ENCODE results near the gene C19orf53.

Gene C19orf53

DNA sequence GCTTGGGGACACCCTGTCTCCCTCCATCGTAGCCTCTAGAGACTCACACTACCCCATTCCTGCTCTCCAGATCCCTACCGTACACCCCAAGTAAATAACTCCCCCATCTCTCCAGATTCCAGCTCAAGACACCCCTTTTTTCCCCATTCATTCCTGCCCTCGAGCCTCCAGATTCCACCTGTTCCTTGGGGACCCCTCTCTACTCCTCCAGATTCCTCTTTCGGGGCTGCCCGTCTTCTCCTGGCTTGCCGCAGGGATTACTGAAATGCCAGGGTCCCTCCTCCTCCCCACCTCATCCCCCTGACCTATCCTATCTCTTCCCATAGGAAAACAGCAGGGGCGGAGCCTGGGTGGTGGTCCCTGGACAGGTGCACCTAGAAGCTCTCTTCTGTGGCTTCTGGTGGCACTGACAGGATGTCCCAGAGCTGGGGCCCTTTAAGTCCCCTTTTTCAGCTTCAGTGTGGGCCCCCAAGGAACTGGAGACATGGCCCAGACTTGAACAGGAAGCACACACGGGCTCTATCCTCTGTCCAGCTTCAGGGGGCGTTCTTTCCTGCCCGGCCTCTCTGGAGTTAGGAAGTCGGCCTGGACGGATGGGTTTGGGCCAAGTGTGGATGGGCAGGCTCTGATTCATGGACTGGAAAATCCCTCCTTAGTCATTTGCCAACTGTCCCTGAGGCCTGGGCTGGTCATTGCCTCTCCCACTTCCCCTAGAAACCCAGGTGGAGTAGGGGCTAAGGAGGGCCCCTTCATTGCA lies 22.2 kb downstream of the C19orf53 start:
- H3K4me3 ChIP-seq (ENCODE audit: low read length): peak overlapping the region; percentile 82
- TF ChIP-seq, protein P1, sequence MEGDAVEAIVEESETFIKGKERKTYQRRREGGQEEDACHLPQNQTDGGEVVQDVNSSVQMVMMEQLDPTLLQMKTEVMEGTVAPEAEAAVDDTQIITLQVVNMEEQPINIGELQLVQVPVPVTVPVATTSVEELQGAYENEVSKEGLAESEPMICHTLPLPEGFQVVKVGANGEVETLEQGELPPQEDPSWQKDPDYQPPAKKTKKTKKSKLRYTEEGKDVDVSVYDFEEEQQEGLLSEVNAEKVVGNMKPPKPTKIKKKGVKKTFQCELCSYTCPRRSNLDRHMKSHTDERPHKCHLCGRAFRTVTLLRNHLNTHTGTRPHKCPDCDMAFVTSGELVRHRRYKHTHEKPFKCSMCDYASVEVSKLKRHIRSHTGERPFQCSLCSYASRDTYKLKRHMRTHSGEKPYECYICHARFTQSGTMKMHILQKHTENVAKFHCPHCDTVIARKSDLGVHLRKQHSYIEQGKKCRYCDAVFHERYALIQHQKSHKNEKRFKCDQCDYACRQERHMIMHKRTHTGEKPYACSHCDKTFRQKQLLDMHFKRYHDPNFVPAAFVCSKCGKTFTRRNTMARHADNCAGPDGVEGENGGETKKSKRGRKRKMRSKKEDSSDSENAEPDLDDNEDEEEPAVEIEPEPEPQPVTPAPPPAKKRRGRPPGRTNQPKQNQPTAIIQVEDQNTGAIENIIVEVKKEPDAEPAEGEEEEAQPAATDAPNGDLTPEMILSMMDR (conservative IDR thresholded peaks at IDR 0.05; ENCODE audit: low read length): peak; percentile 53
- peak; percentile 95 for DNase-seq (ENCODE audit: low read depth)

DNA sequence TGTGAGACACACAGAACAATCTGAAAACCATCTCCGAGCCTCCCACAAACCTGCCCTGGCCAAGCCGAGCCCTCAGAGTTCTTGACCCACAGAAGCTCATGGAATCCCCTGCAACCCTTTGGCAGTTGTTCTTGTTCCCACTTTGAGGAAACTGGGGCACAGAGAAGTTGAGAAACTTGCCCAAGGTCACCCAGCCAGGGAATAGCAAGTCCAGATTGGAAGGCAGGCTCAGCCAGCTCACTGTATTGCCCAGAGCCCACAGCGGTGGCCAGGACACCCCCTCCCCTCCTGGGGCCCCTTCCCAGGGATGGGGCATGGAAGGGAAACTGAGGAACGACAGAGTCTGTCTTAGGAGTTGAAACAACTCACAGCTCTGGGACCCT lies 22.8 kb downstream of the C19orf53 start:
- H3K4me3 ChIP-seq (ENCODE audit: low read length): peak overlapping the region; percentile 82
- TF ChIP-seq, protein P1 (conservative IDR thresholded peaks at IDR 0.05; ENCODE audit: low read length): no peak
- DNase-seq (ENCODE audit: low read depth): no peak

DNA sequence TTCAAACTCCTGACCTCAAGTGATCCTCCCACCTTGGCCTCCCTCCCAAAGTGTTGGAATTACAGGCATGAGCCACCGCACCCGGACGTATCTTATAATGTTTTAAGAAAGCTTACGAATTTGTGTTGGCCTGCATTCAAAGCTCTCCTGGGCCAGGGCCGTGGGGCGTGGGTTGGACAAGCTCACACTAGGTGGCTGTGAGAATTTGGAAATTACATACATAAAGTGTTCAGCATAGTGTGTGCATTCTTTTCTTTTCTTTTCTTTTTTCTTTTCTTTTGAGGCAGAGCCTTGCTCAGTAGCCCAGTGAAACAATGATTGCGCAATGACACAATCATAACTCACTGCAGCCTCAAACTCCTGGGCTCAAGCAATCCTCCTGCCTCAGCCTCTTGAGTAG lies 23.6 kb downstream of the C19orf53 start:
- DNase-seq (ENCODE audit: low read depth): peak; percentile 85
- TF ChIP-seq, protein P1 (conservative IDR thresholded peaks at IDR 0.05; ENCODE audit: low read length): no peak
- H3K4me3 ChIP-seq (ENCODE audit: low read length): no peak overlapping the region

DNA sequence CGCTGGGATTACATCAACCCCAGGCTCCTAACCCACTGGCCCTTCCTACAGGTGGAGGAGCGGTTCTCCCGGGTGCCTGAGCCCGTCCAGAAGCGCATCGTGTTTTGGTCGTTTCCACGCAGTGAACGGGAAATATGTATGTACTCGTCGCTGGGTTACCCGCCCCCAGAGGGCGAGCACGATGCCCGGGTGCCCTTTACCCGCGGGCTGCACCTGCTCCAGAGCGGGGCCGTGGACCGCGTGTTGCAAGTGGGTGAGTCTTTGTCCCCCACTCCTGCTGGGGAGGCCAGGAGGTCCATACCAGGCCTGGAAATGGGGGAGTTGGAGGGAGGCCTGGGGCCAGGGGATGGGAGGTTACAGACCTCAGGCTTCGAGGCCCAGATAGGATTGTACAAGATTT lies 25.4 kb downstream of the C19orf53 start:
- TF ChIP-seq, protein P1 (conservative IDR thresholded peaks at IDR 0.05; ENCODE audit: low read length): no peak
- no peak for DNase-seq (ENCODE audit: low read depth)
- H3K4me3 ChIP-seq (ENCODE audit: low read length): no peak overlapping the region

DNA sequence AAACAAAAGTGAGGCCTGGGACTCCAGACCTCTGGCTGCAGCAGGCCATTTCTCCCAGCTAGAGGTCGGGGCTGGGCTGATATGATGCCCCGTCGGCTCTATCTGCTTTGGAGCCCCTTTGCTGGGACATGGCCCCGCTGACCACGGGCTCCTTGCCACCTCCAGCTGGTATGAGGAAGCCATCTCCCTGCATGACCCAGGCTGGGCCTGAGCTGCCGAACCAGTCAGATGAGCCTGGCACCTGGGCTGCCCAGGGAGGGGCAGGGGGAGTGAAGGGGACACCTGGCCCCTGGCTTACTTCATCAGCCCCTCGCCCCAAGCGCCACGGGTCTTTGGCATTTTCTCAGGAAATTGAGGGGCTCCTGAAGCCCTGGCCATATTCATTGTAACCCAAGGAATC lies 28.8 kb downstream of the C19orf53 start:
- DNase-seq (ENCODE audit: low read depth): no peak
- no peak overlapping the region for H3K4me3 ChIP-seq (ENCODE audit: low read length)
- TF ChIP-seq, protein P1 (conservative IDR thresholded peaks at IDR 0.05; ENCODE audit: low read length): no peak

DNA sequence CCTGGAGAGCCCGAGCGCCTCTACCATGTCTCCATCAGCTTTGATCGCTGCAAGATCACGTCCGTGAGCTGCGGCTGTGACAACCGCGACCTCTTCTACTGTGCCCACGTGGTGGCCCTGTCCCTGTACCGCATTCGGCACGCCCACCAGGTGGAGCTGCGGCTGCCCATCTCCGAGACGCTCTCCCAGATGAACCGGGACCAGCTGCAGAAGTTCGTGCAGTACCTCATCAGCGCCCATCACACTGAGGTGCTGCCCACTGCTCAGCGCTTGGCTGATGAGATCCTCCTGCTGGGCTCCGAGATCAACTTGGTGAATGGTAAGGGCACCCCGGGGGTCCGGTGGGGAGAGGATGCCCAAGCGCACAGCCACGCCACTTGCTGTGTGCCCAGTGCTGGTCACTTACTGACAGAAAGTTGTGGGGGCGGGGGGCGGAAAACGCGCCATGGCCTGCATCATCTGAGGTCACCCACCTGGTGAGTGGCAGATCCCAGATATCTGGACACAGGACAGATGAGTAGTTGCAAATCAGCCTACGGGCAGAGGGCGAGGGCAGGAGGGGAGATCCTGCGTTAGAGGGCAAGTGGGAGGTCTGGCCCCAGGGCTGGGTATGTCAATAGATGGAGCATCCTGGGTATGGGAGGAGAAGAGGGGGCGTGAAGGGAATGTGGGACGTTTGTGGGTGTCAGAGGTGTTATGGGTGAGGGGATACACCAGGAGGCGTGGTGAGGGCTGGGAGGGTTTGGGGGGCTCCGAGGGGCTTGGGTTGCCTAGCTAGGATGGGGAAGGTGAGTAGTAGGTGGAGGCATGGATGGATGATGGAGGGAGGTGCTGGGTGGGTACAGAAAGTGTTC lies 30.8 kb downstream of the C19orf53 start:
- H3K4me3 ChIP-seq (ENCODE audit: low read length): no peak overlapping the region
- DNase-seq (ENCODE audit: low read depth): no peak
- TF ChIP-seq, protein P1 (conservative IDR thresholded peaks at IDR 0.05; ENCODE audit: low read length): peak; percentile 11; the same call in 1 of the 2 replicates

All from AG10803 (cell line).